Prostate gland (tissue), 2 donors: ENCODE results near the gene MOB1A. TPM values are rescaled to one million over a fixed set of nuclear protein-coding genes. Genes with fewer than 3 reads are reported as not detected.

Experiments
- DNase-seq: peaks from one replicate; pipeline ENCODE4 v3.0.0-alpha.2; 2019; ENCODE audit warnings: low spot score
- H3K27ac ChIP-seq, 2 donors: fragments of 200-600 bp; sonication (generic); 2 replicates each; pipeline ENCODE4 v1.5.1; 2017 to 2019
- H3K27me3 ChIP-seq: fragments of 200-600 bp; sonication (generic); replicated peaks from 2 replicates; pipeline ENCODE4 v1.5.1; 2019; ENCODE audit not compliant: insufficient read depth
- H3K36me3 ChIP-seq, 2 donors: fragments of 200-600 bp; sonication (generic); 1 replicate in 1 of 2; 2 replicates in 1 of 2; pipeline versions ENCODE4 v1.5.1 to v1.8.1; 2017 to 2019
- H3K4me1 ChIP-seq: fragments of 200-600 bp; sonication (generic); replicated peaks from 2 replicates; pipeline ENCODE4 v1.5.1; 2019
- H3K4me3 ChIP-seq, 2 donors: fragments of 200-600 bp; sonication (generic); 2 replicates each; pipeline ENCODE4 v1.5.1; 2017 to 2019
- H3K9me3 ChIP-seq: fragments of 200-600 bp; sonication (generic); 2 replicates; pipeline ENCODE4 v1.5.1; 2017
- POLR2A ChIP-seq: fragments of 450-650 bp; IDR thresholded peaks from one replicate; pipeline ENCODE4 v1.6.1; 2016; ENCODE audit warnings: antibody characterized with exemption, mild to moderate bottlenecking
- POLR2AphosphoS5 ChIP-seq: sonication (generic); formaldehyde crosslinking; IDR thresholded peaks from one replicate; pipeline ENCODE4 v1.6.1; 2017; ENCODE audit warnings: antibody characterized with exemption
- WGBS: methylation state at CpG from one replicate; pipeline ENCODE4 v1.1.5; 2018; 5-methylcytosine and 5-hydroxymethylcytosine counted together
- intact Hi-C: fragments of 100-400 bp; cut with DNase I; formaldehyde crosslinking; loops from one replicate; pipeline ENCODE4 v1.14.2; 2022
- total RNA-seq, 2 donors: library from RNA; depleted of rRNA; stranded (reverse); fragments of >200 nt; gene quantifications; one replicate each; pipeline ENCODE4 v1.1.0, GENCODE V29; 2016
- TF ChIP-seq, protein P1 (sequence below), 4 experiments: fragments of 200-600 bp in 2 of 4; fragments of 450-650 bp in 2 of 4; sonication (generic) in 2 of 4; IDR thresholded peaks; 1 replicate in 3 of 4; 2 replicates in 1 of 4; pipeline ENCODE4 v1.5.1; 2016 to 2019; ENCODE audit warnings: antibody characterized with exemption in 4 of 4, mild to moderate bottlenecking in 2 of 4, moderate library complexity in 2 of 4

Gene MOB1A
- total RNA-seq, 2 donors from 2014 or later = 71.3 to 72.0 TPM

DNA sequence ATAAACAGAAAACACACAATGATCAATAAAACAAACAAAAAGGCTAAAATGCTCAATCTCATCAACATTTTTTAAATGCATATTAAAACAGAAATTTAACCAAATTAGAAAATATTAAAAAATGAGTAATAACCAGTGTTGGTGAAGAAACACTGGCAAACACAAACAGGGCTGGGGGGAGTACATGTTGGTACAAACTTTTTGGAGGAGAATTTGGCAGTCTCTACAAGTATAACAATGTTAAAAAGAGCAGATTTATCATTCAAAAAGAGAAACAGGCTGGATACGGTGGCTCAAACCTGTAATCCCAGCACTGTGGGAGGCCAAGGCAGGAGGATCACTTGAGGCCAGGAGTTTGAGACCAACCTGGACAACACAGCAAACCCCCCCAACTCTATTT is 13.9 kb downstream of the MOB1A start:
- WGBS = 100% methylated on average over 1 of the region's 1 CpG
- H3K27me3 ChIP-seq = no peaks in the 10 kb centered on the region
- no peaks in the 10 kb centered on the region for H3K9me3 ChIP-seq
- TF ChIP-seq, protein P1, sequence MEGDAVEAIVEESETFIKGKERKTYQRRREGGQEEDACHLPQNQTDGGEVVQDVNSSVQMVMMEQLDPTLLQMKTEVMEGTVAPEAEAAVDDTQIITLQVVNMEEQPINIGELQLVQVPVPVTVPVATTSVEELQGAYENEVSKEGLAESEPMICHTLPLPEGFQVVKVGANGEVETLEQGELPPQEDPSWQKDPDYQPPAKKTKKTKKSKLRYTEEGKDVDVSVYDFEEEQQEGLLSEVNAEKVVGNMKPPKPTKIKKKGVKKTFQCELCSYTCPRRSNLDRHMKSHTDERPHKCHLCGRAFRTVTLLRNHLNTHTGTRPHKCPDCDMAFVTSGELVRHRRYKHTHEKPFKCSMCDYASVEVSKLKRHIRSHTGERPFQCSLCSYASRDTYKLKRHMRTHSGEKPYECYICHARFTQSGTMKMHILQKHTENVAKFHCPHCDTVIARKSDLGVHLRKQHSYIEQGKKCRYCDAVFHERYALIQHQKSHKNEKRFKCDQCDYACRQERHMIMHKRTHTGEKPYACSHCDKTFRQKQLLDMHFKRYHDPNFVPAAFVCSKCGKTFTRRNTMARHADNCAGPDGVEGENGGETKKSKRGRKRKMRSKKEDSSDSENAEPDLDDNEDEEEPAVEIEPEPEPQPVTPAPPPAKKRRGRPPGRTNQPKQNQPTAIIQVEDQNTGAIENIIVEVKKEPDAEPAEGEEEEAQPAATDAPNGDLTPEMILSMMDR (IDR thresholded peaks at IDR 0.05) = no peak
- TF ChIP-seq POLR2A (no peak), POLR2AphosphoS5 (no peak)
- no peaks in the 10 kb centered on the region for H3K4me1 ChIP-seq
- peaks cover 0 to 7% of the 10 kb centered on the region in 2 donors for H3K36me3 ChIP-seq
- intact Hi-C loops = no loop called here
- H3K27ac ChIP-seq = no peak overlapping the region
- no peak for DNase-seq
- no peak overlapping the region for H3K4me3 ChIP-seq

DNA sequence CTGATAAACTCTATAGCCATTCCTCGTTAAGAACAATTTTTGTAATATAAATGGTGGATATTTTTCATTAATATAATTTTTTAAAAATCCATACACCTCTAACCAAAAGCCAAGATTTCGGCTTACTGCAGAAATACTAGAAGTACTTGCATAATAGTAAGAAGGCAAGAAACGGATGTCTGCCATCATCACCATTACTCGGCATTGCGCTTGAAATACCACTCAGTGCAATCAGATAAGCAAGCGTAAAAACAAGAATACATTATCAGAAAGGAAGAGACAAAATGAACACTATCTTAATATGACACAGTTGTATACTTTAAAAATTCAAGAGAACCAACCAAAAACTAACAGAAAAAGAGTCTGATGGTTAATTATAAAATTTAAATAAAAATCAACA is 15.7 kb downstream of the MOB1A start:
- 89% methylated on average over 6 of the region's 6 CpGs for WGBS
- no peak for TF ChIP-seq POLR2A
- TF ChIP-seq, protein P1 (IDR thresholded peaks at IDR 0.05) = no peak
- no peak for TF ChIP-seq POLR2AphosphoS5
- no peaks in the 10 kb centered on the region for H3K36me3 ChIP-seq

DNA sequence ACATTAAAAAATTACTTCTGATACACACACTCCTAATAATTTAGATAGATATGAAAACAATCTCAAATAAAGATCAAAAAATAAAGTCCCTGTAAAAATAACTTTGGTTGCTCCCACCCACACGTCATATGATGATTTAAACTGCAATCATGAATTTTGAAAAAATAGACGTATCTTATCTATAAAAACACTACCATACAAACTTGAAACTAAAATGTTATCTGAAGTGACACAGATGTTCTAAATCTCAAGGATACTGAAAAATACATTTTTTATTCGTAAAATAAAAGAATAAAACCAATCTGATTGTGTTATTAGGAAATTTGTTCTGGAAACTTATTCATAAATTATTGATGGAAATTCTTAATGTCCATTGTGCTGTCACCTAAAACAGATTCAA is 22.8 kb downstream of the MOB1A start:
- no peak for TF ChIP-seq POLR2A
- TF ChIP-seq POLR2AphosphoS5 = no peak
- TF ChIP-seq, protein P1 (IDR thresholded peaks at IDR 0.05) = no peak

More for the DNA sequence above, 15.7 kb downstream of the MOB1A start:
- DNase-seq = no peak
- no peak overlapping the region for H3K4me3 ChIP-seq
- H3K9me3 ChIP-seq = no peaks in the 10 kb centered on the region
- intact Hi-C loops = no loop called here
- no peak overlapping the region for H3K27ac ChIP-seq
- no peaks in the 10 kb centered on the region for H3K27me3 ChIP-seq
- no peaks in the 10 kb centered on the region for H3K4me1 ChIP-seq

DNA sequence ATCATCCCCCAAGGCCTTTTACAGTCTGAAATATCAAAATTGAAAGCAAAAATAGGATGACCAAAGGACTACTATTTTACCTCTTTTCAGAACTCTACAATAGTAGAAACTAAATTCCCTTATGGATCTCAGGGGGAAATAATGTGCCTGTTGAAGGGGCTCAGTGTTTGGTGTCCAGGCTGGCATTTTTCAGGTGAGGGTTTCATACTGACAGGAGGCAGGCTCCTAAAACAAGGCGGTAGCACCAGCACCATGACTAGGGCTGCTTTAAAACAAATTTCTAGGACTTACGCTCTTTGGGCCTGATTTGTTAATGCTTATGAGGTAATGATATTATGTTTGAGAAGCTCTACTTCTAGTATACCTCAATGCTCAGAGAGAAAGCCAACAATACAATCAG is 25.7 kb downstream of the MOB1A start:
- DNase-seq = no peak
- Histone ChIP-seq H3K36me3 (peaks cover 0 to 8% of the 10 kb centered on the region in 2 donors), H3K4me3 (no peak overlapping the region), H3K27me3 (no peaks in the 10 kb centered on the region), H3K9me3 (no peaks in the 10 kb centered on the region), H3K27ac (no peak overlapping the region), H3K4me1 (no peaks in the 10 kb centered on the region)
- TF ChIP-seq POLR2A = no peak
- TF ChIP-seq POLR2AphosphoS5 = no peak
- TF ChIP-seq, protein P1 (IDR thresholded peaks at IDR 0.05) = no peak
- WGBS = 92% methylated on average over 2 of the region's 2 CpGs
- intact Hi-C loops = no loop called here

More for the DNA sequence above, 22.8 kb downstream of the MOB1A start:
- Histone ChIP-seq H3K27ac (no peak overlapping the region), H3K4me3 (no peak overlapping the region), H3K27me3 (no peaks in the 10 kb centered on the region), H3K9me3 (no peaks in the 10 kb centered on the region), H3K4me1 (no peaks in the 10 kb centered on the region), H3K36me3 (peaks cover 0 to 8% of the 10 kb centered on the region in 2 donors)
- DNase-seq = no peak
- intact Hi-C loops = no loop called here
- 85% methylated on average over 3 of the region's 3 CpGs for WGBS

DNA sequence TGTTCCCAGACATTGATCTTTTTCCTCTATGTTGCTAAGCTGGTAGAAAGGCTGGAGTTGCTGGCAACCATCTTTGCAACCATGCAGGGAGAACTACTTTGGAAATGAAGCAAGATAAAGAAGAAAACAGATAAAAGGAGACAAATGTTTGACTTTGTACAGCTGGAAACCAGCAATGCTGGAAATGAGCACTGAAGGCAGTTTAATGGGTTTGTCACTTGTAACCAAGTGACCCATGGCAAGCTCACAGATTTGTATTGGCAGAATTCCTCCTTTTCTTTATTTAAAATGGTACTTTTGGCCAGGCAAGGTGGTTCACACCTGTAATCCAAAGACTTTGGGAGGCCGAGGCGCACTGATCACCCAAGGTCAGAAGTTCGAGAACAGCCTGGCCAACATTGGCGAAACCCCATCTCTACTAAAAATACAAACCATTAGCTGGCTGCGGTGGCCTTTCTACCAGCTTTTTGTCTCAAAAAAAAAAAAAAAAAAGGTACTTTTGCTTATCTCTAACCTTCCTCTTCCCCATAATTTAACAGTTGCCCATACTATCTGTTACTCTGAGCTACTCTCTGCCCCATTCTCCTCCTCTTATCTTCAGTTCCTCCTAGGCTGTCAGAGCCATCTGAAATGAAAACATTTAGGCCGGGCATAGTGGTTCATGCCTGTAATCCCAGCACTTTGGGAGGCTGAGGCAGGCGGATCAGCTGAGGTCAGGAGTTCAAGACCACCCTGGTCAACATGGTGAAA is 28.9 kb downstream of the MOB1A start:
- H3K27ac ChIP-seq = no peak overlapping the region
- no peak overlapping the region for H3K4me3 ChIP-seq
- intact Hi-C loops = loop anchor here (10.0 kb wide), 2 partner anchors 105 to 185 kb away; no protein-coding TSS in a partner anchor
- no peaks in the 10 kb centered on the region for H3K27me3 ChIP-seq
- no peaks in the 10 kb centered on the region for H3K36me3 ChIP-seq
- H3K9me3 ChIP-seq = no peaks in the 10 kb centered on the region
- no peaks in the 10 kb centered on the region for H3K4me1 ChIP-seq
- no peak for DNase-seq
- WGBS = 82% methylated on average over 7 of the region's 7 CpGs
- TF ChIP-seq, protein P1 (IDR thresholded peaks at IDR 0.05) = no peak
- TF ChIP-seq POLR2A = no peak
